ENCODE data around the gene UBE2H. TPM values are rescaled to one million over a fixed set of nuclear protein-coding genes. Genes with fewer than 3 reads are reported as not detected.

Gene UBE2H
- total RNA-seq, 1 donor from 2014 or later, result 104 TPM

DNA sequence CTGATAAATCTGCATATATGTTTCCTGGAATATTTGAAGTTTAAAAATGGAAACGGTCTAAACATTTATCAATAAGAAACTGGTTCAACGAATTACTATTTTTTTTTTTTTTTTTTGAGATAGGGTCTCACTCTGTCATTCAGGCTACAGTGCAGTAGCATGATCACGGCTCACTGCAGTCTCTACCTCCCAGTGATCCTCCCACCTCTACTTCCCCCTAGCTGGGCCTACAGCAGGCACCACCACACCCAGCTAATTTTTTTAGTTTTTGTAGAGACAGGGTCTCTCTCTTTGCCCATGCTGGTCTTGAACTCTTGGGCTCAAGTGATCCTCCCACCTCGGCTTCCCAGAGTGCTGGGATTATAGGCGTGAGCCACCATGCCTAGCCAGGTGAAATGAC, 68.3 kb downstream of the UBE2H start:
- H3K27ac Mint-ChIP-seq, result no peak overlapping the region
- no peak for DNase-seq (ENCODE audit: low spot score in 2 of 2, unreplicated experiment in 2 of 2)
- H3K4me3 Mint-ChIP-seq, result no peak overlapping the region
- H3K9me3 Mint-ChIP-seq, result no peaks in the 10 kb centered on the region
- H3K36me3 Mint-ChIP-seq, result peaks cover 11% of the 10 kb centered on the region
- TF ChIP-seq, protein P1, sequence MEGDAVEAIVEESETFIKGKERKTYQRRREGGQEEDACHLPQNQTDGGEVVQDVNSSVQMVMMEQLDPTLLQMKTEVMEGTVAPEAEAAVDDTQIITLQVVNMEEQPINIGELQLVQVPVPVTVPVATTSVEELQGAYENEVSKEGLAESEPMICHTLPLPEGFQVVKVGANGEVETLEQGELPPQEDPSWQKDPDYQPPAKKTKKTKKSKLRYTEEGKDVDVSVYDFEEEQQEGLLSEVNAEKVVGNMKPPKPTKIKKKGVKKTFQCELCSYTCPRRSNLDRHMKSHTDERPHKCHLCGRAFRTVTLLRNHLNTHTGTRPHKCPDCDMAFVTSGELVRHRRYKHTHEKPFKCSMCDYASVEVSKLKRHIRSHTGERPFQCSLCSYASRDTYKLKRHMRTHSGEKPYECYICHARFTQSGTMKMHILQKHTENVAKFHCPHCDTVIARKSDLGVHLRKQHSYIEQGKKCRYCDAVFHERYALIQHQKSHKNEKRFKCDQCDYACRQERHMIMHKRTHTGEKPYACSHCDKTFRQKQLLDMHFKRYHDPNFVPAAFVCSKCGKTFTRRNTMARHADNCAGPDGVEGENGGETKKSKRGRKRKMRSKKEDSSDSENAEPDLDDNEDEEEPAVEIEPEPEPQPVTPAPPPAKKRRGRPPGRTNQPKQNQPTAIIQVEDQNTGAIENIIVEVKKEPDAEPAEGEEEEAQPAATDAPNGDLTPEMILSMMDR (IDR thresholded peaks at IDR 0.05; ENCODE audit: unreplicated experiment), result no peak
- peaks cover 30% of the 10 kb centered on the region for H3K4me1 Mint-ChIP-seq
- H3K27me3 Mint-ChIP-seq (ENCODE audit: low read depth), result no peaks in the 10 kb centered on the region

DNA sequence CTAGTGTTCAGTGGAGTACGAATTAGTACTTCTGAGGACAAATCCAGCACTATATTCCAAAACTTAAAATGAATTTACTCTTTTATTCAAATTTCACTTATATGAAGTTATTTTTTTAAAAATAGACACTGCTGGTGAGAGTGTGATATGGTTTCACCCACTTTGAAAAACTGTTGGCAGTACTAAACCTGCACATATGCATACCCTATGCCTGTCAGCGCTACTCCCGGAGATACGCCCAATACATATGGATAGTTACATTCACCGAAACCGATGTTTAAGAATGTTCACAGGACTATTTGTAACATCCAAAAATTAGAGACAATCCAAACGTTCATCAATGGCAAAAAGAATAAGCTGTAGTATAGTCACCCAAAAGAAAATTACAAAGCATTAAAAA, 69.6 kb downstream of the UBE2H start:
- H3K27ac Mint-ChIP-seq, result no peak overlapping the region
- no peak for DNase-seq (ENCODE audit: low spot score in 2 of 2, unreplicated experiment in 2 of 2)
- H3K4me3 Mint-ChIP-seq, result no peak overlapping the region
- peaks cover 22% of the 10 kb centered on the region for H3K4me1 Mint-ChIP-seq
- no peaks in the 10 kb centered on the region for H3K9me3 Mint-ChIP-seq
- H3K27me3 Mint-ChIP-seq (ENCODE audit: low read depth), result no peaks in the 10 kb centered on the region
- TF ChIP-seq, protein P1 (IDR thresholded peaks at IDR 0.05; ENCODE audit: unreplicated experiment), result no peak
- peaks cover 15% of the 10 kb centered on the region for H3K36me3 Mint-ChIP-seq

DNA sequence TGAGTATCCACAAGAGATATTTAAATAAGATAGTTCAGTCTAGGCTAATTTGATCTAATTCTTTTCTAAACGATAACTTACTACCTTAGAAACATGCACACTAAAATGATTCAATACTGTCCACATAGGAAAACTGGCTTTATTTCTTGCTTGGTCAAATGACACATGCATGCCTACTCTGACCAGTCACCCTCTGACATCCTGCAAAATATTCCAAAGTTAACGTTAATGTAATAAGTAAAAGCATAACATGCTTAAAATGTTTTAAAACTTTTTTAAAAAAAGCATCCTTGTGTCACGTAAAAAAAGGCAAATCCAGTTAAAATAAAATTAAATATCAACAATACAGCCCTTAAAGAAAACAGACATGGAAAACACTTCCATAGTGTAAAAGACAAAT, 70.2 kb downstream of the UBE2H start:
- no peak overlapping the region for H3K27ac Mint-ChIP-seq
- H3K27me3 Mint-ChIP-seq (ENCODE audit: low read depth), result no peaks in the 10 kb centered on the region
- no peak for DNase-seq (ENCODE audit: low spot score in 2 of 2, unreplicated experiment in 2 of 2)
- H3K4me1 Mint-ChIP-seq, result peaks cover 22% of the 10 kb centered on the region
- no peak overlapping the region for H3K4me3 Mint-ChIP-seq
- TF ChIP-seq, protein P1 (IDR thresholded peaks at IDR 0.05; ENCODE audit: unreplicated experiment), result no peak
- H3K36me3 Mint-ChIP-seq, result peaks cover 20% of the 10 kb centered on the region
- no peaks in the 10 kb centered on the region for H3K9me3 Mint-ChIP-seq

DNA sequence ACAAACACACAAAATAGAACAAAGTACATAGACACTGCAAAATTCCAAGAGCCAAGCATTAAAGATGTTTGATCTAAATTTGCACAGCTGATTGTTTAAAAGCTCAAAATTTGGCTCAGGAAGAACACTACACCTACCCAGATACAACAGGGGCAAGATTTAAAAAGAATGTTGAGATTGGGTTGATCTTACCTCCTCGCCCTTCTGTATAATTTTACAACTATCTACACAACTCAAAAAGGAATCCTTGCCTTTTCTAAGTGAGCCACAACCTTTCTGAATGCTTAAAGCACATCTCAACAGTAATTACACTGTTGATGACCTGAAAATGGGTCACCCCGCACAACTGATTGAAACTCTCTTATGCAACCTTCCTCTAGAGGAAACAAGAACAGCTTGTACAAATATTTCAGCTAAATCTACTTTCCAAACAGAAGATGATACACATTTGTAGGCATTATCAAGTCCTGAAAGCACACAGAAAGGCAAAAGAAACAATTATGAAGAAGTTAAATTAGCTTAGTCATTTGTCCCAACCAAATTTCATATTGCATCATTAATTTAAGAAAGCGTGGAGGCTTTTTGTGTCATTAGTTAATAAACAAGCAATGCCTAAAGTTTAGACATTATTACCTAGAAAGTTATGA, 75.5 kb downstream of the UBE2H start:
- Mint-ChIP-seq H3K9me3 (no peaks in the 10 kb centered on the region), H3K4me3 (no peak overlapping the region), H3K4me1 (peaks cover 21% of the 10 kb centered on the region), H3K27ac (no peak overlapping the region), H3K36me3 (peaks cover 20% of the 10 kb centered on the region), H3K27me3 (ENCODE audit: low read depth) (no peaks in the 10 kb centered on the region)
- TF ChIP-seq, protein P1 (IDR thresholded peaks at IDR 0.05; ENCODE audit: unreplicated experiment), result no peak
- DNase-seq (ENCODE audit: low spot score in 2 of 2, unreplicated experiment in 2 of 2), result no peak

GRCh38 chr7:129875745-129876411, 76.9 kb downstream of the UBE2H start:
- Mint-ChIP-seq H3K36me3 (peaks cover 24% of the 10 kb centered on the region), H3K9me3 (no peaks in the 10 kb centered on the region), H3K4me1 (peaks cover 14% of the 10 kb centered on the region), H3K4me3 (no peak overlapping the region), H3K27ac (peak overlapping the region; percentile 5), H3K27me3 (ENCODE audit: low read depth) (no peaks in the 10 kb centered on the region)
- no peak for DNase-seq (ENCODE audit: low spot score in 2 of 2, unreplicated experiment in 2 of 2)
- TF ChIP-seq, protein P1 (IDR thresholded peaks at IDR 0.05; ENCODE audit: unreplicated experiment), result no peak
